ENCODE data around the gene FGF12.

FGF12 gene

GRCh38 chr3:192183109-192183508 lies 544.2 kb downstream of the FGF12 start:
- no peak for DNase-seq (ENCODE audit: low spot score)

- no peak for DNase-seq (ENCODE audit: low spot score)
These were observed 546.2 kb downstream of the FGF12 start for GRCh38 chr3:192181151-192181550.

GRCh38 chr3:192177383-192177782 lies 550.0 kb downstream of the FGF12 start:
- no peak for DNase-seq (ENCODE audit: low spot score)

GRCh38 chr3:192174283-192174682 lies 553.1 kb downstream of the FGF12 start:
- no peak for DNase-seq (ENCODE audit: low spot score)

- no peak for DNase-seq (ENCODE audit: low spot score)
These were observed 556.1 kb downstream of the FGF12 start for GRCh38 chr3:192171213-192171612.

- DNase-seq (ENCODE audit: low spot score), result no peak
These were observed 556.7 kb downstream of the FGF12 start for GRCh38 chr3:192170659-192171058.

GRCh38 chr3:192170031-192170430 lies 557.3 kb downstream of the FGF12 start:
- no peak for DNase-seq (ENCODE audit: low spot score)

GRCh38 chr3:192169332-192169915 lies 557.9 kb downstream of the FGF12 start:
- no peak for DNase-seq (ENCODE audit: low spot score)

GRCh38 chr3:192168202-192168601 lies 559.1 kb downstream of the FGF12 start:
- DNase-seq (ENCODE audit: low spot score), result no peak

- DNase-seq (ENCODE audit: low spot score), result no peak
These were observed 561.8 kb downstream of the FGF12 start for GRCh38 chr3:192165552-192165951.

- DNase-seq (ENCODE audit: low spot score), result no peak
These were observed 565.7 kb downstream of the FGF12 start for GRCh38 chr3:192161661-192162060.

GRCh38 chr3:192156382-192156781 lies 571.0 kb downstream of the FGF12 start:
- DNase-seq (ENCODE audit: low spot score), result peak; percentile 73

GRCh38 chr3:192155194-192155593 lies 572.1 kb downstream of the FGF12 start:
- no peak for DNase-seq (ENCODE audit: low spot score)

- DNase-seq (ENCODE audit: low spot score), result no peak
These were observed 594.1 kb downstream of the FGF12 start for GRCh38 chr3:192133271-192133670.

- DNase-seq (ENCODE audit: low spot score), result peak; percentile 35
These were observed 596.7 kb downstream of the FGF12 start for GRCh38 chr3:192130534-192131132.

GRCh38 chr3:192129586-192129985 lies 597.8 kb downstream of the FGF12 start:
- DNase-seq (ENCODE audit: low spot score), result no peak

- DNase-seq (ENCODE audit: low spot score), result no peak
These were observed 598.4 kb downstream of the FGF12 start for GRCh38 chr3:192128922-192129321.

- no peak for DNase-seq (ENCODE audit: low spot score)
These were observed 599.3 kb downstream of the FGF12 start for GRCh38 chr3:192128060-192128459.

- DNase-seq (ENCODE audit: low spot score), result no peak
These were observed 604.3 kb downstream of the FGF12 start for GRCh38 chr3:192122832-192123594.

- no peak for DNase-seq (ENCODE audit: low spot score)
These were observed 605.4 kb downstream of the FGF12 start for GRCh38 chr3:192121923-192122322.

- DNase-seq (ENCODE audit: low spot score), result no peak
These were observed 618.5 kb downstream of the FGF12 start for GRCh38 chr3:192108820-192109219.

- no peak for DNase-seq (ENCODE audit: low spot score)
These were observed 620.8 kb downstream of the FGF12 start for GRCh38 chr3:192106543-192106942.

GRCh38 chr3:192092388-192093005 lies 634.8 kb downstream of the FGF12 start:
- DNase-seq (ENCODE audit: low spot score), result no peak

All from SW480 (cell line).